Stimulated activated CD8-positive, alpha-beta memory T cell treated with anti-CD3 and anti-CD28 coated beads, Interleukin-4, amount 100 ng/mL, for 24 hours (primary cell): ENCODE data around the gene ENTPD2.

ENCODE experiments used
- DNase-seq: peaks from one replicate; pipeline ENCODE4 v3.0.0-alpha.2; 2020; ENCODE audit warnings: low read depth

Gene ENTPD2

DNA sequence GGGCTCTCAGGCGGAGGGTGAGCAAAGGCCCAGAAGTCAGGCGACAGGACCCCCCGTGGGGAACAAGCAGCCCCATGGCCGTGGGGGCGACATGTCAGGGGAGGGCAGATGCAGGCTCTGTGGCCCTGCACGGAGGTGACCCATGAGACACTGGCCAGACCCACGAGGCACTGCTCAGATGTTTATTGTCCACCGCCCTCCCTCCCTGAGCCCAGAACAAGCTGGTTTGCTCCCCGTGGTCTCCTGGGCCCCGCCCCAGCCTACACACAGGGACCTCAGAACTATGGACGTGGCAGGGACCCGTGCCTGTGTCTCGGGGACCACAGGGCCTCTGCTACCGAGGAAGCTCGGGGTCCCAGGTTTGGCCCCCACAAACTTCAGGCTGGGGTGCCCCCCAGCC is 23.9 kb downstream of the ENTPD2 start:
- DNase-seq, result no peak

DNA sequence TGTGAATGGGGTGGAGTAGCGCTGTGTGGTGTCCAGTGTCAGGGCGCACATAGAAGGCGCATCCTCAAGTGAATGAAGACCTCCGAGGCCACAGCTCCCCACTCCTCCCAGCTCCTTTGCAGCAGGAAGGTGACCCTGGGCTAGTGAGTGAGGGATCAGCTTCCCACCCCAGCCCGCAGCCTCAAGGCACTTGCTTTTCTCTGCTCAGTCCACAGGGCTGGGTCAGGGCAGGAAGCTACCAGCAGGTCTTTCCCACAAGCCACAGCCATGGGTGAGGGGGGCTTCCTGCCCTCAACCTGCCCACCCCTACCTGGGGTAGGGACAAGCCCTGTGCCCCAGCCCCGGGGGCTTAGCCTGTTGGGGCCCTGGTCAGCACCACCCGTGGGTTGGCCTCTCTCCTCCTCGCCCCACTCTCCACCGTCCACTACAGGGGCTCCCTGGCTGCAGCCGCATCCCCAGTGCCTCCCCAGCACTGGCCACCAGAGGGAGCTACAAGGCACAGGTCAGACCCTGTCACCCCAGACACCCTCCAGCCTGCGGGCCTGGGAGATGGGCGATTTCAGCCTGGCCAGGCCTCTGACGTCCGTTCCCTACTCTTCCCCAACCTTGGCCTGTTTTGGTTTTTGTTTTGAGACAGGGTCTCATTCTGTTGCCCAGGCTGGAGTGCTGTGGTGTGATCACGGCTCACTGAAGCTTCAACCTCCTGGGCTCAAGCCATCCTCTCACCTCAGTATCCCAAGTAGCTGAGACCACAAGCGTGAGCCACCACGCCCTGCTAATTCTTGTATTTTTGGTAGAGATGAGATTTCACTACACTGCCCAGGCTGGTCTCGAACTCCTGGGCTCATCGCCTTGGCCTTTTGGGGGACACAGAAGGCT is 24.6 kb downstream of the ENTPD2 start:
- peak; percentile 64 for DNase-seq

DNA sequence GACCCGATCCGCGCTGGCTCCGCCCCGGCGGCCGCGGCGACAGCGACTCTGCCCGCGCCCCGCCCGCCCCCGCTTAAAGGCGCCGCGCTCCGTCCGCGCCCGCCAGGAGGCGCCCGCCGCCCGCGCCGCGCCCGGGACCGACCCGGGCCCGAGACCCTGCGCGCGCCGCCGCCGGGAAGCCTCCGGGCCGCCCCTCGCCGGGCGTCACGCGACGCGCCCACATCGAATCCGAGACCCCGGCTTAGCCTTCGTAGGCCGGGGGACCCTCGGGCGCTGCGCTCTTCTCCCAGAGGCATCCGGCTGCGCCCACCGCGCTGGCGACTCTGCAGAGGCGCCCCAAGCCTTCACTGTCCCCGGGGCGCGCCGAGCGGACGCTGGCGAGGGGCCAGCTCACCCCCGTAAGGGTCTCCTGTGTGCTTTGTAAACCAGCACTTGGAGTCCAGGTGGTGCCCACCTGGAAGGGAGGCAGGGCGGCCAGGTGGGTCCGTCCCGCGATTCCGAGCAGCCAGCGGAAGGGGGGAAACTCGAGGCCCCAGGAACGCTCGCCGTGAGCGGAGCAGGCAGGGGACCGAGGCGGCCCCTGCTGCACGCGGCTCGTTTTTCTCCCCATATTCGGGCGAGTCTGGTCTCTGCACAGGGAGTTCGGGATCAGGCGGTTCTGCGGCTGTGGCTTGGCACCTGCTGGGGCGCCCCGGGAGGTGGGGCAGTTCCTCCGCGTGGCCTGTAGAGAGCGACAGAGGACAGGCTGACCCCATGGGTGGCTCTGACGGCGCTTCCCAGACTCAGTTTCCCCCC is 25.4 kb downstream of the ENTPD2 start:
- peak; percentile 48 for DNase-seq

DNA sequence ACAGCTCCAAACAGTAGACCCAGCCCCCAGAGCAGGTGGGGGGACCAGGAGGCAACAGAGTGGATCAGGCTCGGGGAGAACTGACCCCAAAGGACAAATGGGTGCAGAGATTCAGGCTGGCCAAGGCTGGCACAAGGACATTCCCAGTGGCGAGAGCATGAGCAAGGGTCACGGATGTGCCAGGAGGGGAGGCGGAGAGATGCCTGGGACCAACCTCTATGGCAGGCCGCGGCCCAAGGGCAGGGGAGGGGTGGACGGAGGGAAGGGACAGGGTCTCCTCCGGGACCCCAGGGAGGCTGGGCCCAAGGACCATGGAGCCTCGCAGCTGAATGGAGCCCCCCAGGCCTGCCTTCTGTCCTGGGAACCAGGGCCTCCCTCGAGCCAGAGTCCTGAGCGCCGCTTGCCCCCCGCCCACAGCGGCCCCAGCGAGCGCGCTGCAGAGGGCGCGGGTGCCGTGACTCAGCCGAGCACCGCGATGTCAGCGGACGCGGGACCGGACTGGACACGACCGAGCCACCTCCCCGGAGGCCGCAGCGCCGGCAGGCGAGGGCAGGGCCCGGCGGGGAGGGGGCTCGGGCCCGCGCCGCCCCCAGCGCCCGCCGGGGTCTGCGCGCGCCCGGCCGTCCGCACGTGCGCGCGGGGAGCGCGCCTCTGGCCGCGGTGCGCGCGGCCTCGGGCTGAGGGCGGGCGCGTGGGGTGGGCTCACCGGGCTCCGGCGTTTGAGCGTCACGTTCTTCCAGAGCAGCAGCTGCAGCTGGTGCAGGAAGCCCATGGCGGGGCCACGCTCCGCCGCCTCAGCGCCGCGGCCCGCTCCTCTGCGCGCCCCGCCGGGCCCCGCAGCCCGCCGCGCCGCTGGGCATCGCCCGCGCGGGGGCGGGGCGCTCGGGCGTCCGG is 26.2 kb downstream of the ENTPD2 start, which contains the start of gene ABCA2:
Gene ABCA2 (minus strand): TSS at position 869 of the 894 bp plus-strand sequence. CDS start 97 bp downstream, at position 772.
- DNase-seq, result no peak

DNA sequence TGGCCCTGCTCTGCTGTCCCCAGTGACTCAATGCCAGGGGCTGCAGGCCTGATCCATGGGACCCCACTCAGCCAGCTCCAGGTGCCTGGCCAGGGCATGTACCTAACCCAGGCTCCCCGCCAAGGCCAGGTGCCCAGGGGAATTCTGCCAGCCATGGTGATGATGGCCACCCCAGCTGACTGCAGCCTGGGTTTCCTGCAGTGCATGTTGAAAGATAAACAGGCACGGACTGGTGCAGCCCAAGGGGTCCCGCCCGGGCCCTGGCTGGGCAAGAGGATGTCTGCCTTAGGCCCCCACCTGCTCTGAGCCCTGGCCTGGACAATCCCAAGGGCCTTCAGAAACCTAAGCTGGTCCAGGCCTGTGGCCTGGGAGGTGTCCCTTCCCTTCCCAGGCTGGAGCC is 27.0 kb downstream of the ENTPD2 start:
- DNase-seq, result no peak

DNA sequence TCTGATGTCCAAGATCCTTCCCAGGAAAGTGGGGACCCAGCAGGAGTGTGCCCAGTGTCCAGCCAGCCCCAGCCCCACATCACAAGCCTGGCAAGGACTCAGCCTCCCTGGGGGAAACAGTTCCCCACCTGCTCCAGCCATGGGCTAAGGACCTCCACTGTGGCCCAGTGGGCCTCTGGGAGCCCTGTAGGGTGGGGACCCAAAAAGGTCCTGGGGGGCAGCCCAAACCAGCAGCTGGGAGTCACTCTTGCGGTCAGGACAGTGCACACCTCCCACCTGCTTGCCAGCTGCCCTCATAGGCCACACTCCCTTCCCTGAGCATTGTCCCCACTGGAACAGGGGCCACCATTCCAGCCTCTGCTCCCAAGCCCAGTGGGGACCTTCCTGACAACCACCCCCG is 27.5 kb downstream of the ENTPD2 start:
- DNase-seq, result no peak

DNA sequence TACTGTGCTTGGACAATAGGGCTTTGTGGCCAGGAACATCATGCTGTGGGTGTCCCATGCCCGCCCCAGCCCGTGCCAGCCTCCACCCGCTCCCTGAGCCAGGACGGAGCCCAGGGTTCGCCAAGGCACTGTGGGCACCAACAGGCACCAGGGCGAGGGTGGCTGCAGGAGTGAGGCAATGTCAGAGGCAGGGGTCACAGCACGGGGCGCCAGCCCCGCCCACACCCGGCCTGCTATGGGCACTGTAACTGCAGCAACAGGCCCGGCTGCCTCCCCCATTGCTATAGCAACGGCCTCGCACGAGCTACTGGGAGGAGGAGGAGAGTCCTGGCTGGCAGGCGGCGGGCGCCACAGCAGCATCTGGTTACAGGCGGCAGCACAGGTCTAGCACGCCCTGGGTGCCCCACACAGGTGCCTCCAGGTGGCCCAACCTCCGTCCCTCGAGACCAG is 28.3 kb downstream of the ENTPD2 start:
- no peak for DNase-seq

DNA sequence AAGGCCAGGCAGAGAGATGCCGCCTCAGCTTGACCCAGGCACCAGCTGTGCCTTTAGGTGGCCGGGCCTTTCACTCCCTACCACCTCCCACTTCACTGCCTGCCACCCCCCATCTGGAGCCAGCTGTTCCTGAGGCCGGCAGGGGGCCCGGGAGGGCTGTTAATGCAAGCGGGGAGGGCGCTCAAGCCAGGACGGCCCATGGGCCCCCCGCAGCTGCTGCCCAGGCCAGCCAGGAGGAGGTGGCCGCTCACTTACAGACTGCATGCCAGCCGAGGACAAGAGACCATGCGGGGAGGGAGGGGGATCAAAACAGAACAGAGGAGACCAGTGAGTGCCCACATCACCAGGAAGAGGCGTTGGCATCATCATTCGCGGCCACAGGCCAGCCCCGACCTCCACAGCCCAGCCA is 30.3 kb downstream of the ENTPD2 start:
- DNase-seq, result no peak

DNA sequence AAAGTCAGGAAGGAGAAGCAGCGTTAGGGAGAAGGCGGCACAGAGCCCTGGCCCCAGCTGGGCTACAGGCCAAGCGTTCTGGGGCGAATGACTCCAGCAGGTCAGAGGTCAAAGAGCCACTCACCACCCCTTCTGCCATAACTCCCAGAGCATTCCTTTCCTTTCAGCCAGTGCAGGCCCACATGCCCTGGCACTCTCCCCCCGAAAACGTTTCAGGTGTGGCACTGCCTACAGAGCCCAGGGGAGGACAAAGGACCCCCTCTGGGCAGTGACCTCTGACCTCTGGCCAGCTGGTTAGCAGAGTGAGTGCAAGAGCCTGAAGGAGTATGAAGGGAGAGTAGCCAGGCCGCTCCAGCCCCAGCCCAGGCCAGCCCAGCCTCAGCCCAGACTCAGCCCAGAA is 30.7 kb downstream of the ENTPD2 start:
- no peak for DNase-seq

DNA sequence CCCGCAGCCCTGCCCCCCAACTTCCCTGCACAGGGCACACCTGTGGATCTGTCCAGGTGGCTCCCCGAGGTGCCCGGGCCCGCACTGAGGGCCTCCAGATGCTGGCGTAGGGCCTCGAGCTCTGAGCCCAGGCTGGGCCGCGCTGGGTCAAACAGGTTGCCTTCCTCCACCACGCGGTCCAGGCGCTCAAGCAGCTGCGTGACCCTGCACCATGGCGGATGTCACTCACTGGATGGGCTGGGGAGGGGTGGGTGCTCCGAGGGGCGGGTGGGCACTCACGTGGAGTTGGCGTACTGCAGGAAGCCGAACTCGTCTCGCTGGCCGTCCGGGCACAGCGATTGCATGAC is 31.2 kb downstream of the ENTPD2 start:
- no peak for DNase-seq

DNA sequence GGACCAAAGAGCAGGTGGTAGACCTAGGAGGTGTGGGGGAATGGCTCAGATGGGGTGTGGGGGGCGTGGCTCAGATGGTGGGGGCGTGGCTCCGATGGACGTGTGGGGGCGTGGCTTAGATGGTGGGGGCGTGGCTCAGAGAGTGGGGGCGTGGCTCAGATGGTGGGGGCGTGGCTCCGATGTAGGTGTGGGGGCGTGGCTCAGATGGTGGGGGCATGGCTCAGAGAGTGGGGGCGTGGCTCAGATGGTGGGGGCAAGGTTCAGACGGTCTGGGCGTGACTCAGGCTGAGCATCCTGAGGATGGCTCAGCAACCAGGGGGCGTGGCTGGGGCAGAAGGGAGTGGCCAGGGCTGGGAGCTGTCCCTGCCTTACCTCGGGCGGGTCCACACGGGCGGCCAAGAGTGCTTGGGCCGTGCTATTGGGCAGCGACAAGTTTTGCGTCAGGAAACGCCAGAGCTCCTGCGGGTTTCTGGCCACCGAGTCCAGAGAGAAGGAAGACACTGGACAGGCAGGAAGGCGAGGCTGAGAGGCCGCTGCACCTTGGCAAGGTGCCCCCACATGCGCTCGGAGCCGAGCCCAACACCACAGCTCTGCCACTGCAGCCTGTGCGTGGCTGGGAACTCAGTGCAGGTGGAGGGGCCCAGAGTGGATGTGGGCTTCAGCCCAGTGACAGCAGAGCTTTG is 31.7 kb downstream of the ENTPD2 start:
- DNase-seq, result peak; percentile 67

DNA sequence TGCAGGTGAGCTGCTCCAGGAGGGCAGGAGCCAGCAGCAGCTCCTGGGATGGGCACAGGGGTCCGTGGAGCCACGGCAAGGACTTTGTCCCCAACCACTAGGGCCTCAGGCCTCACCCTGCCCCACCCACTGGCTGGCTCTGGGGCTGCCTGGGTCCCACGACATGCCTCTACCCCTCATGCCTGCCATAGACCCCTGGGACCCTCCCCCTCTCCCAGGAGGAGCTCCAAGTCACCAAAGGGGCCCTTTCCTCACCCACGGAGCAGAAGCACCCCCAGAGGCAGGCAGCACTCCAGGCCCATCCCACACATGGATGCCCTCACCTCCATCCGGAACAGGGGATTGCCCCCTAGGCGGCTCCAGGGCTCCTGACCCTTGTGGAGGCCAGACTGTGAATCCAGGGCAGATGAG is 32.3 kb downstream of the ENTPD2 start:
- DNase-seq, result no peak

DNA sequence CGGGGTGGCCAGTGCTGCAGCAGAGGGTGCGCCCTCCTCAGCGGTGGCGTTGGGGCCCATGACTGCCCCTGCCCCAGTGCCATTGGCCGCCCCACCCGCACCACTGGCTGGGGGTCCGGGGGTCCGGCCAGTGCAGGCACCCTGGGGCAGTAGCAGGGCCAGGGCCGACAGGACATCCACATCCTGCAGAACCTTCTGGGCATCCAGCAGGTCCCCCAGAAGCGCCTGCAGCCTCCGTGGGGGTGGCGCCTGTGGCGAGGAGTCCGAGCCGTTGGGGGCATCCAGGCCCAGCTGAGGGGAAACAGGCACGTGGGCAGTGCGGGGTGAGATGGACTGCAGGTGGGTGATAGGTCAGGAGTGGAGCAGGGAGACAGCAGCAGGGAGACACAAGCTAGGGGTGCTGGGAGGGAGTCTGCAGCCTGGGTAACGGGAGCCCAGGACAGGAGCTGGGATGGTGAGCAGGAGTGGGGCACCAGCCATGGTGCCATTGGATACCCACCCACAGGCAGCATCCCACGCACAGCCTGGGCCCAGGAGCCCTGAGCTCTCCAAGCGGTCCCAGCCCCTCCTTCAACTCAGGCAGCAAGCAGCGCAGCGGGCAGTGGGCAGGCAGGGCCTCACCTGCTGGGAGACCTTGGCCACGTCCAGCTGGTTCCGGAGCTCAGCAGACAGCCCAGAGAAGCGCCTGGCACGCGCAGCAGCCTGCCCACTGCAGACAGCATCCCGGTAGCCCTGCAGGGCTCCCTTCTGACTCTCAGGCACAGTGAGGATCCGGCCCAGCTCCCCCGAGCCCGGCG is 32.9 kb downstream of the ENTPD2 start:
- no peak for DNase-seq

DNA sequence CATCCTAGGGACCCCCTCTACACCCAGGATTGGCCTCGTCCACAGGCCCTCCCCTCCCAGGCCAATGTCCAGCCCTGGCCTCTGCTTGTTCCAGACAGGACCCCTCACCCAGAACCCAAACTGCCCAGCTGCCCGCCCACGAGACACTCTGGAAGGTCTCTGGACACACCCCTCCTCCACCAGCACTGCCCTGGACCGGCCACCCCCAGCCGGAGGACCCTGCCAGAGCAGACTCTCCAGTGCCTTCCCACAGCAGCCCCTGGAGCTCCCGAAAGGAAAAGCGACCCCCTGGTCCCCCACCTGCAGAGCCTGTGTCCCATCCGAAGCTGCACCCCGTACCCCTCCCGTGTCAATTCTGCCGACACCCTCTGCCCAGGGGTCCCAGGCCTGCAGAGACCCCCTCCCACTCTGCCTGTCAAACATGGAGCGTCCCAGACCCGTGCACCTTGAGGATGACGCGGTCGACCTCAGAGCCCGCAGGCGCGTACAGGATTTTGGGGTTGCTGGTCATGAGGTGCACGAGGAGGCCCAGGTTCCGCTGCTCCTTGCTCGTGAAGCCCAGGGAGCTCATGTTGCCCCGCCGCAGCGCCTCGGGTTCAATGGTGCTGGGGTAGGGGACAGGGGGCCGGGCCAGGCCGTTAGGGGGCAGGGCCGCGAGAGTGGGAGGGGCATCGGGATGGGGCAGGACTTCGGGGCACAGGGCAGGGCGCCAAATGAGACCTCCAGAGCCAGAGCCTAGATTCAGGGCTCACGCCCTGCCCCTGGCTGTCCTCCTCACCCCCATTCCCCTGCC is 33.8 kb downstream of the ENTPD2 start:
- DNase-seq, result no peak

DNA sequence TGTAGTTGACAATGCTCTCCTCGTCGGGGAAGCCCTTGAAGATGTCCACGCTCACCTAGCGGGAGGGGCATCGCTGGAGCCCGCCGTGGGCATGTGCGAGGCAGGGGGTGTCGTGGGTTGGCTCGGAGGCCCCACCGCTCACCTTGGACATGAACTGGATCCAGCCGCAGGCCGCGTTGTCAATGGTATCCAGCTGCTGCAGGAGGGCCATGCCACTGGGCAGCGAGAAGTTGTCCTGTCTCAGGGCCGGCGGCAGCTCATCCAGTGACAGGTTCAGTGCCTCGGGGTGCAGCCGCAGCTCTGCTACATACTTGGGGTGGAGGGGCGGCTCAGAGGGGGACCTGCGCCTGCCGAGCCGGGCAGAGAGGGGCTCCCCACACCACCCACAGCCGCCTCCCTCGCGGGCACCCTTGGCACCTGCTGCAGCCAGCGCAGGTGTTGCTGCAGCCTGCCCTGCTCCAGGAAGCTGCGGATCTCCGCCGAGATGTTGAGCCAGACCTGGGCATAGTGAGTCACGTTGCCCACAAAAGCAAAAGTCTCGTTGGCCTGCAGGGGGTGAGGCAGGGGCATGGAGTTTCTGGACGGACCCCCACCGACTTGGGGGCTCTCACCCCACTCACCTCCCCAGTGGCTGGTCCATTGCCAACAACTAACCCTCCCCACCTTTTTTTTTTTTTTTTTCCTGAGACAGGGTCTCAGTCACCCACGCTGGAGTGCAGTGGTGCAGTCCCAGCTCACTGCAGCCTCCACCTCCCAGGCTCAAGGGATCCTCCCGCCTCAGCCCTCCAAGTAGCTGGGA is 34.9 kb downstream of the ENTPD2 start:
- DNase-seq, result no peak

DNA sequence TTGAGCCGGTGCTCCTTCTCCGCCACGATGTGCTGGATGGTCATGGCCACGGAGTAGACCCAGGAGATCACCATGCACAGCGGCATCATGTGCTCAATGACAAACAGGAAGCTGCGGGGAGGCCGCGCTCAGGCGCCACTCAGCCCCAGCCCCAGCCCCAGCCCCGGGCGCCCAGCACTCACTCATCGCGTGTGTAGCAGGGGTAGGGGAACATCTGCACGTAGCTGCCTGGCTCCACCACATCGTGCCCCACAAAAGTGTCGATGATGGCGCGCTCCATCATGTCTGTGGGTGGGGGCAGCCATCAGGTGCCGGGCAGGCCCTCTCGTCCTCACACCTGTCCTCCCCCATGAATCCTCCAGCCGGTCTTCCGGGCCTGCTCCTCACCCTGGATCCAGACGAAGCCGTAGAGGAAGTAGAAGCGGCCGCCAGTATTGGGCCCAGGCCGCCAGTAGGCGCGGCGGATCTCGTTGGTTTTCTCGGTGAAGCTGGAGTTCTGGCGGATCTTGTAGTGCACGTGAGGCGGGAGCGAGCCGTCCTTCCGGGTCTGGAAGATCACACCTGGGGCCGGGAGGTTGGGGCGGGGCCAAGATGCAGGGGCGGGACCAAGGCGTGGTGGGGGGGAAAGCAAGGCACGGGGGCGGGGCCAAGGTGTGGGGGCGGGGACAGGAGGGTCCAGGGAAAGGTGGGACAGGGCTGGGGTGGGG is 35.9 kb downstream of the ENTPD2 start:
- DNase-seq, result no peak

DNA sequence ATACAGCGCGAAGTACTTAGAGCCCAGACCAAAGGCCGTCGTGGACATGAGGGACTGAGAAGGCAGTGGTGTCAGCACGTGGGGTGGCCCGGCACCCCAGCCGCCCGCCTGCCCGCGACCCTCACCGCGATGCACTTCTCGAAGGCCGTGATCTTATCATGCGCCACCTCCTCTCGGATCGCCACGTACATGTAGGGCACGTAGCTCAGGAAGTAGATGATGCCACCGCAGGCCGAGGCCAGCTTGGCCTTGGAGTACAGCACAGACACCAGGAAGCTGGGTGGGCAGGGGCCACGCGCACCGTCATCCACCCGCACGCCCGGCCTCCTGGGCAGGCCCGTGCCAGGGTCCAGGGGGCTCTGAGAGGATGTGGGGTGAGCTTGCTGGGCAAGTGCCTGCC is 36.8 kb downstream of the ENTPD2 start:
- DNase-seq, result no peak

DNA sequence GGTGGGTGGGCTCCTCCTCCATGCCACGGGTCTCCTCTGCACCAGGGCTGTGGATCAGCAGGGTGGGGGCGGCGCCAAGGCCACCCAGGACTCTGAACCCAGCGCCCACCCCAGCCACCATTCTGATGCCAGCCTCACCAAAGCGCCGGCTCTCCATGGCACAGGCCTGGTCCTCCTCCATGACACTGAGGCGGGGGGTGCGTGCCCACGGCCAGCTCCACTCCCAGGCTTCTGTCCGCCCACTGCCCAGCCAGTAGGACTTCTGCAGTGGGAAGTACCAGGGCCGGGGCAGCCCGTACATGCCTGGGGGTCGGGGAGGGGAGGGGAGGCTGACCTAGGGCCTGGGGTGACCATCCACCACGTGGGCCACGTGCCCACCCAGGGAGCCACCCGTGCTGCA is 37.4 kb downstream of the ENTPD2 start:
- no peak for DNase-seq
